HG02943 (cell line): ENCODE results near the gene NEUROD6.

Experiments
- ATAC-seq: cut with Tn5 transposase; IDR thresholded peaks from one replicate; pipeline ENCODE4 v1.9.1; 2021; ENCODE audit warnings: mild to moderate bottlenecking, low read depth, moderate library complexity; ENCODE audit not compliant: unreplicated experiment

The NEUROD6 gene

DNA sequence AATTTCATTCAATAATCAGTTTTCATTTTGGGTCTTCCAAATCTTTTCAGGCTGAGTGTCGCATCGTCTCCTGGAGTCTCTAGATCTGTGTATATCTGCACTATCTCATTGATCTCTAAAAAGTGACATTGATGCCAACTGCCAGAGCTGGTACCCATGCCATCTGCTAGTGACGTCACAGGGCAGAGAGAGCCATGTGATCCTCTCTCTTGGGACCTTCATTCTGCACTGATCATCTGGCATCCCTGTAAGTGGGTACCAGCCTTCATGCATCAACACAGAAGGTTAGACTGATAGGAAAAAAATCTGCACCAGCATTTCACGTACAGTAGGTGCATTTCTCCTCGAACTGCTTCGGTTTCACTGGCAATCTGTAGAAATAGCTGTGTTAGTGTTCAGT is at the start of gene NEUROD6:
Gene NEUROD6, minus strand, starts transcription at position 124 of the 400 bp plus-strand sequence. CDS start 1,458 bp downstream, outside the sequence.
- ATAC-seq, result no peak

DNA sequence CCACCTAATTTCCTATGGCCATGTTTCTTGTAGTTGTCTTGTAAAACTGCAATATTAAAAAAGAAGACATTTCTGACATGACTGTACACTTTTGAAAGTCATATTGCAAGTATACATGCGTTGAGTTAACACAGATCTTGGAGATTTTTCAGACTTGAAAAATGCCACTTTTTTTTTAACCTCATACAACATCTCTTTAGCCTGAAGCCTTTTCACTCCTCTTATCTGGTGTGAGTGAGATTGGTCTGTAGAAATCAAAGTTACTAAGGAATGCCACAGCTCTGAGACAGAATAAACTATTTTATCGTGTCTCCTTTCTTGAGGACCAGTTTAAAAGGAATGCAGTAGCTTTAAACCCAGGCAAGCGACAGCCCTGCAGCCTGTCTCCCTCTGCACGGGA is 43.9 kb upstream of the NEUROD6 start:
- ATAC-seq, result no peak

GRCh38 chr7:31382722-31383121 is 42.2 kb upstream of the NEUROD6 start:
- no peak for ATAC-seq

GRCh38 chr7:31373337-31374289 is 33.1 kb upstream of the NEUROD6 start:
- peak; percentile 83 for ATAC-seq

DNA sequence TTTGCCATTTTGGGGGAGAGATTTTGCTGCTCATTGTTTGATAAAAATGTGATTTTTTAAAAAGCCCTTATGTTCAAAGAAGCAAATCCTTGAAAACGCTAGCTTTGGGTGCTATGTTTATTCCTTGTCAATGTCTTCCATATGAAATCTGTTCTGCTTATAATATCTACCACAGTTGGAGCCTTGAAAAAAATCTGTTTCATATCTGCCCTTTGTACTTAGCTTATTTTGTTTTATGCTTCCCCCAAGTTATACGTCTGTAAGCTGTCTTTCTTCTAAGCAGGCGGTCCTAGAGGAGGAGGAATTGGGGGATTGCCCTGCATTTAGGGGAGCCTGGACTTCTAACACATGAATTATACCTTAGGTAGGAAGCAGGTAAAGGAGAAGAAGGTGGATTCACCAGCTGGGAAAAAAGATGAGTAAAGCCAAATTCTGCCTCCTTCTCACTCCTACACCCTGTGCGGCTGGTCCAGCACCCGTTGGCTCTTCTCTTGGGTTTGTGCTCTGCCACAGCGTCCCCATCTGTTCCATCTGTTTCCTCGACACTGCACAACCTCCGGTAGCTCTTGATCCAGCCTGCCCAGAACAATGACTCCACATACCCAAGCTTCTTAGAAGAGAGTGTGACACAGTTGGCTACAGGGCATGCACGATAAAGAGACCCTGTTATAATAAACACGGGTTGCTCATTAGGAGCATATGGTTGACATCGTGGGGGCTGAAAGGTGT is 31.9 kb upstream of the NEUROD6 start:
- no peak for ATAC-seq

DNA sequence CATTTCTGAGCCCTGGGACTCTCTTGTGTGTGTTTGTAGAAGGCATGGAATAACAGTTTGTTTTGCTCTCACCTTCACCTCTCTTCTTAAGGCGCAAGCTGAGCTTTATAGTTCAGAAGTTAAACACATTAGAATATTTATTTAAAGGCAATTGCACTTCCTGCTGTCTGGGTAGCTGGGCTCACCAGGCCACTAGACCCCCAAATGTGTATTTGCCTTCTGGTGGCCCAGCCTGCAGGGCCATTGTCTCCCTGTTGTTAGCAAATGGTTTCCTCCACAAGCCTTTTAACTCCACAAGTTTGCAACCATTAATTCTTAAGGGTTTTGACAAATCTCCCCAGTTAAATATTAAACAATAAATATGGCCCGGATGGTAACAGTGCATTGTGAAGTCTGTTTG is 31.1 kb upstream of the NEUROD6 start:
- ATAC-seq, result no peak

GRCh38 chr7:31370609-31371008 is 30.1 kb upstream of the NEUROD6 start:
- no peak for ATAC-seq

GRCh38 chr7:31368620-31369019 is 28.1 kb upstream of the NEUROD6 start:
- ATAC-seq, result no peak

DNA sequence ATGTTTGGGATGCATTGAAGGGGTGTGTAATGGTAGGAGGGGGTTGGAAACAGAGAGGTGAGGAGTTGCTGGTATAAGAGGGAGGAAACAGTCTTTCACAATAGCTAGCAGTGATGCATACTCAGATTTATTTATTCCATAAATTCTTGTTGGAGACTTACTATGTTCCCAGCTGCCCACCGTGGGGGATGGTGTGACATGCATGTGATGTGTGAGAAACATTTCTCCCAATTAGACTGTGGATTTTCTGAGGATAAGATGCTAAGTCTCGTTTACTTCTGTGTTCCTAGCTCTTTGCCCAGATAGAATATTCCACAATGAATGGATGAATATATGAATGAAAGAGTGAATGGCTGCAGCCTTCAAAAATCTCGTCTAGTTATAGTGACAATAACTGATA is 23.0 kb upstream of the NEUROD6 start:
- no peak for ATAC-seq

GRCh38 chr7:31363051-31363450 is 22.5 kb upstream of the NEUROD6 start:
- ATAC-seq, result no peak

DNA sequence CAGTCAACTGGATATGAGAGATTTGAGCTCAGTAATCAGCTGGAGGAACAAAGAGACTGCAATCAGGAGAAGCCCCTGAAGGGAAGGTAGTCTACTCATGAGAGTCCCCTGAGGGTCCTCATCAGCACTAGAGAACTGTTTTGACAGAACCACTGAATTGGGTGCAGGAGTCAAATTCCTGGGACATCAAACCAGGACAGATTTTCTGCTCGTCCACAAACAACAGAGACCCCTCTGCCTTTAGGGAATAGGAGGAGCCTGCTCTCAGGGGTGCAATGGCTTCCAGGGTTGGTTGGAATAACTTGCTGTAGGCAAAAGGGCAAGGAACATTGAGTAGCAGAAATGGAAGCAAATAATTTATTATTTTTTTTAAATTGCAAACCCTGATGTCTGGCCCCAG is 21.9 kb upstream of the NEUROD6 start:
- no peak for ATAC-seq

GRCh38 chr7:31358467-31358866 is 17.9 kb upstream of the NEUROD6 start:
- ATAC-seq, result no peak

DNA sequence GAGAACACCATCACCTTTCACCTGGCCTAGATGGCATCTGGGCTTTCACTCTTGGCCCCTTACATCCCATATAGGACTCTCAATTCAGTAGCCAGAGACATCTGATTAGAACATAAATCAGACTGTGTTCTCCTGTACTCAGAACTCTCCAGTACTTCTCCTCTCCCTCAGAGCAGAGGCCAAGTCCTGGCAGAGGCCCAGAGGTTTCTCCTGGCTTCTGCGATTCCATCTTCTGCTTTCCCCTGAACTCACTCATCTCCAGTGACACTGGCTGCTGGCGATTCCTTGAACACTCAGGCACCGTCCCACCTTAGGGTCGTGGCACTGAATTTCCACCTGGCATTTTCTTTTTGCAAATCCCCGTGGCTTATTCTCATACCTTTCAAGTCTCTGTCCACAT is 4.9 kb upstream of the NEUROD6 start:
- ATAC-seq, result no peak

DNA sequence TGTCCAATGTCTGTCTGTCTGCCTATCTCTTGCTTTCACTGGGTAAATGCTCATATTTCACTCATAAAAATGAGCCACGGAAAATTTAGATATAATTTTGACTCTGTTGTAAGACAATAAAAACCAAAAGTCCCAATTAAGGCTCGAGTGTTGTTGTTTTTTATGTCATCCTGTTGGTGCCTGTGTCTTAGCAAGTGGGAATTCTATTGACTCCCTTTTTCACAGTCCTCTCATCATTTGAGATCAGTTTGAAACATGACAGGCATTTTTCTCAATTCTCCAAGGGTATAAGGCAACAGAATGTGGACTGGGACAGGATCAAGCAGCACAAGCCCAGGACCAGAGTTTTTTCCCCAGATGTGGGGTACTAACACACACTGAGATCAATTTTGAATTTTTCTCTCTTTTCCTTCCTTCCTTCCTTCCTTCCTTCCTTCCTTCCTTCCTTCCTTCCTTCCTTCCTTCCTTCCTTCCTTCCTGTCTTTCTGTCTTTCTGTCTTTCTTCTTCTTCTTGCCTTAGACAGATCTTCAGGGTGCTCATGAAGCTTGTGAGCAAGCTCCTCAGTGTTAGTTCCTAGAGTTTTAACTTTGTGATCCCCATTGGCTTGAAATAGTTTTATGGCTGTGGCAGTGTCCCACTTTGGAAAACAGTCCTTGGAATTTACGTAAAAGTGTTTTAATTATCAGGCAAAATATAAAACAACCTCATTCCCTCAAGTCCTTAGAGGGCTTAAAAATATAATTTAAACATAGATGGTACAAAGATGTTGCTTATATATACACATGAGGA is 3.2 kb upstream of the NEUROD6 start:
- ATAC-seq, result no peak

DNA sequence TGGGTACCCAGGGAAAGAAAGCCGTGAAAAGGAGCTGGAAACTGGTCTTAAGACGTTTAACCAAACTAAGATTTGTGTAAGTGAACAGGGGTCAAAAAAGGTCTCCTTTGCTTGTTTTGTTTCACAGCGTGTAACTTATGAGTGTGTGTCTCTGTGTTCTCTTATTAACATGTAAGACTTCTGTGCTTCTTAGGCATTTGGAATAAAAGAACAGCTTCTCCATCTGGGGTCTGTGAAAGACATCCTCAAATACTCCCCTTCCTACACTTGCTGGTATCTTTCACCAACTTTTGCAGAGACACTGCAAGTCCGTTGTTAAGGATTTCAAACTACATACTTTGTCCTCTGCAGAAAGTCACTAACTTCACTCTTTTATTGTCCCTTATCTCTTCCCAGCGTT is 615 bp upstream of the NEUROD6 start:
- ATAC-seq, result no peak

GRCh38 chr7:31340051-31340450 is 475 bp downstream of the NEUROD6 start:
- no peak for ATAC-seq

- no peak for ATAC-seq
Observed at GRCh38 chr7:31338706-31339105, 1.8 kb downstream of the NEUROD6 start.

DNA sequence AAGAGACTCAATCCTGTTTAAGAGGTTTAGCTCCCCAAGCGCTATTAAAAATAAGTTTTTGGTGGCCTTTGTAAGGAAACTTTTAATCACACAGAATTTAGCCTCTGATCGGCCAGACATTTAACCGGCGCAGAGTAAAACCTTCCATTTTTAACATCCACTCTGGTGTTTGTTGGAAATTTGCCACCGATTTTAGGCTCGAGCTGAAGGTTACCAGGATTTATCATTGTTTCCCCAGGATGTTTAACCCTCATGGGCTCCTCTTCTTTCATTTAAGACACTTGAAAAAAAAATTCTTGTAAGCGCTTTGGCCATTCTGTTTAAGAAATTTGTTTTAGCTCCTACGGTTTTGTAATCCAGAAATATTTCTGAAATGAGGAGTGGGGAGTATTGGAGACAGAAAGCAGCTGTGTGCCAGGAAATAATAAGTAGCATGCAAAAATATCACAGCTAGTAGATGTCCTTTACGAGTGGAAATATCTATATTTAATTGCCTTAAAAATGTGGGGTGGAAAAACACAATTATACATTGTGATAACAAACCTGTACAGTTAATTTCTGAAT is 3.4 kb downstream of the NEUROD6 start:
- ATAC-seq, result no peak

- ATAC-seq, result no peak
Observed at GRCh38 chr7:31336202-31337001, 4.1 kb downstream of the NEUROD6 start.

DNA sequence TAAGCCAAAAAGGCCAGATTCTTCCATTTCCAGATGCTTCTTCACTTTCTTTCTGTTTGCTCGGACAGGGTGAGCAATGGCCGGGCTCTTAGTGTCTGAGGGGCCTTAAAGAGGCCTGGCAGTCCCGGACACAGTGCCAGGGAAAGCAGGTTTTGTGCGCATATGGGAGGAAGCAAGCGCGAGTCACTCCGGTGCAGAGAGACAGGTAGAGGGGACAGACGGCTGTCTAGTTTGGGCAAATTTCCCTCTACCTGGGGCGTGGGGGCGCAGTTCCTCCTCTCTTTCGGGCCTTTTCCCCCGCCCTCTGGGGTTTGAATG is 4.7 kb downstream of the NEUROD6 start:
- no peak for ATAC-seq
